A172 (cell line): ENCODE measurements around the gene NFYB. TPM values are rescaled to one million over a fixed set of nuclear protein-coding genes. Genes with fewer than 3 reads are reported as not detected.
"Not testable (repeated sequence)": the region's sequence is repeated elsewhere in the genome, so short reads cannot be mapped to it uniquely, and the experiment has no call there.

Experiments used
- DNase-seq: peaks from one replicate; pipeline ENCODE4 v3.0.0-alpha.2; 2015; ENCODE audit warnings: low spot score
- total RNA-seq: library from RNA; depleted of rRNA; stranded (reverse); fragments of >200 nt; shearing (Covaris generic); gene quantifications from 2 replicates; pipeline ENCODE4 v1.2.3, GENCODE V29; 2014; rRNA removed

Gene NFYB
- total RNA-seq, 1 experiment from 2014 or later, result 34.9 TPM

GRCh38 chr12:104114834-104115586 is 23.0 kb downstream of the NFYB start:
- not testable (repeated sequence) for DNase-seq

GRCh38 chr12:104109446-104110271 is 28.4 kb downstream of the NFYB start:
- no peak for DNase-seq

GRCh38 chr12:104108755-104109445 is 29.1 kb downstream of the NFYB start:
- DNase-seq, result peak; percentile 71

- no peak for DNase-seq
Measured at GRCh38 chr12:104106965-104107364, 31.0 kb downstream of the NFYB start.

- DNase-seq, result no peak
Measured at GRCh38 chr12:104105461-104105860, 32.5 kb downstream of the NFYB start.

- DNase-seq, result no peak
Measured at GRCh38 chr12:104097954-104098353, 40.1 kb downstream of the NFYB start.

GRCh38 chr12:104095289-104095688 is 42.7 kb downstream of the NFYB start:
- no peak for DNase-seq

- no peak for DNase-seq
Measured at GRCh38 chr12:104094284-104094683, 43.7 kb downstream of the NFYB start.

- DNase-seq, result no peak
Measured at GRCh38 chr12:104091136-104091535, 46.9 kb downstream of the NFYB start.

GRCh38 chr12:104090685-104091084 is 47.3 kb downstream of the NFYB start:
- no peak for DNase-seq

- DNase-seq, result no peak
Measured at GRCh38 chr12:104083769-104084475, 54.1 kb downstream of the NFYB start.

GRCh38 chr12:104080764-104081163 is 57.2 kb downstream of the NFYB start:
- no peak for DNase-seq

GRCh38 chr12:104079024-104079423 is 59.0 kb downstream of the NFYB start:
- DNase-seq, result no peak

GRCh38 chr12:104073699-104074098 is 64.3 kb downstream of the NFYB start:
- no peak for DNase-seq

- DNase-seq, result no peak
Measured at GRCh38 chr12:104072099-104072498, 65.9 kb downstream of the NFYB start.

Other genes with a start within 250 kb of the NFYB start
- gene HSP90B1, start 207.8 kb downstream of the NFYB start, total RNA-seq, result 431 and 544 TPM in 2 replicates
- 48.7 and 53.8 TPM in 2 replicates for gene TDG, start 172.3 kb downstream of the NFYB start, total RNA-seq
- 2.7 and 3.3 TPM in 2 replicates for gene GLT8D2, start 88.0 kb downstream of the NFYB start, total RNA-seq
- 10.1 and 13.8 TPM in 2 replicates for gene HCFC2, start 73.7 kb downstream of the NFYB start, total RNA-seq
- 618 and 939 TPM in 2 replicates for gene TXNRD1, start 77.6 kb upstream of the NFYB start, total RNA-seq
- gene EID3, start 165.5 kb upstream of the NFYB start, total RNA-seq, result 1.1 and 5.7 TPM in 2 replicates